Stimulated activated CD4-positive, alpha-beta T cell treated with anti-CD3 and anti-CD28 coated beads, Interleukin-1b, Interleukin-23, amount 100 ng/mL, for 4 hours (primary cell): ENCODE measurements around the gene SRGAP3.

Source experiments
- DNase-seq, 2 donors: peaks; one replicate each; pipeline ENCODE4 v3.0.0-alpha.2; 2020; ENCODE audit warnings: low read depth in 2 of 2

The SRGAP3 gene

GRCh38 chr3:9225268-9225667 is 24.2 kb downstream of the SRGAP3 start:
- no peak for DNase-seq

- no peak for DNase-seq
Measured at GRCh38 chr3:9224490-9224889, 25.0 kb downstream of the SRGAP3 start.

DNA sequence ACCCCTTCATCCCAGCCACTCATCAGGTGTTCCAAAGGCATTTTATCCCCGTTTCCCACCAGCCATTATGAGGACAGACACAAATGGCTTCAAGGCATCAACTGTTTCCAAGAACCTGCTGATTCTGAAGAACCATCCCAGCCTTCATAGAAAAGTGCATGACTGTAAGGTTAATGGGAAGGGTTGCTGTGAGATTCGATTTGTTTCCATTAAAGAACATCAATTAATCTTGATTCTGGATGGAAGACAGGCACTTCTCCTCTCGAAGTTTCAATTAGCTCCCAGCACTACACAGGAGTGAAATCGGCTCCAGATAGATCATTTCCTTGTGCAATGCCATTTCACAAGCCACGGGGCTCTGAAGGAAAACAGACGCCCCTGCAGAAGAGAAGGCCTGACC is 25.8 kb downstream of the SRGAP3 start:
- no peak for DNase-seq

- DNase-seq = no peak
Measured at GRCh38 chr3:9222956-9223639, 26.3 kb downstream of the SRGAP3 start.

DNA sequence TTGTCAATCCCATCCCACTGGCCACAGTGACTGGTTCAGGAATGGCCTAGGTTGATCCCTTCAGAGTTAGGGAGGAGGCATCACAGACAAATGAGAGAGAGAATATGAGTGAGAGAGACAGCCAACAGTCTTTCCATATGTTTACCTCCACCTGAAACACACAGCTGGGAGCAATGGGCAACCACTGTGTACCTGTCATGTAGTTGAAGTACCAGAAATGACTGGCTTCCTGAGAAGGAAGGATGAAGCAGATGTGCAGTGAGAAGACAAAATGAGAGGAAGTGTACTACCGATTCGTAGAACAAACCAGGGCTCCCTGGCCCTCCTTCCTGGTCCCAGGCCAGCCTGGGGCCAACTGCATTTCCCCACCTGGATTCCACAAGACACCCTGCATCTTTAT is 27.4 kb downstream of the SRGAP3 start:
- no peak for DNase-seq

DNA sequence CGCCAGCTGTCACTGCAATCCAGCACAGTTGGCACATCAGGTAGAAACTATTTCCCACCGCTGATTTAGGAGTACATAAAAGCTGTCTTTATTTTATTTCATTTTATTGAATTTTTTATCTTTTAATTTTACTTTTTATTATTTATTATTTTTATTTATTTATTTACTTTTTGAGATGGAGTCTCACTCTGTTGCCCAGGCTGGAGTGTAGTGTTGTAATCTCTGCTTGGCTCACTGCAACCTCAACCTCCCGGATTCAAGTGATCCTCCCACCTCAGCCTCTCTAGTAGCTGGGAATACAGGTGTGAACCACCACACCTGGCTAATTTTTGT is 31.0 kb downstream of the SRGAP3 start:
- DNase-seq = no peak

GRCh38 chr3:9217784-9218513 is 31.5 kb downstream of the SRGAP3 start:
- no peak for DNase-seq

GRCh38 chr3:9216736-9217135 is 32.7 kb downstream of the SRGAP3 start:
- DNase-seq = no peak

GRCh38 chr3:9214599-9214998 is 34.8 kb downstream of the SRGAP3 start:
- DNase-seq = no peak

DNA sequence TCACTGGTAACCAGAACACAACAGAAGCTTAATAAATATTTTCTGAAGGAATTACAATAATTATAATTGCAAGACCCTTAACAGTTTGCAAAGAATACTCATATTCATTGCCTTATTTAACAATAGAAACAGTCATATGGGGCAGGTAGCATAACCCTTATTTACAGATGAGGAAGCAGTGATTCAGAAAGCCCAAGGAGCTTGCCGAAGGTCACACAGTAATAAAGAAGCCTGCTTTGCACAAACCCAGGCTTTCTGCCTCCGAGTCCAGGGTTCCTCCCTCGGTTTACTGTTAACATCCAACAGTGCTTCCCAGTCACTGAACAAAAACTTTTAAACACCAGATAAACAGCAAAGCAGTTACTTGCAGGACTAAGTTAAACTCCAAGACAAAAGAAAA is 35.3 kb downstream of the SRGAP3 start:
- no peak for DNase-seq

DNA sequence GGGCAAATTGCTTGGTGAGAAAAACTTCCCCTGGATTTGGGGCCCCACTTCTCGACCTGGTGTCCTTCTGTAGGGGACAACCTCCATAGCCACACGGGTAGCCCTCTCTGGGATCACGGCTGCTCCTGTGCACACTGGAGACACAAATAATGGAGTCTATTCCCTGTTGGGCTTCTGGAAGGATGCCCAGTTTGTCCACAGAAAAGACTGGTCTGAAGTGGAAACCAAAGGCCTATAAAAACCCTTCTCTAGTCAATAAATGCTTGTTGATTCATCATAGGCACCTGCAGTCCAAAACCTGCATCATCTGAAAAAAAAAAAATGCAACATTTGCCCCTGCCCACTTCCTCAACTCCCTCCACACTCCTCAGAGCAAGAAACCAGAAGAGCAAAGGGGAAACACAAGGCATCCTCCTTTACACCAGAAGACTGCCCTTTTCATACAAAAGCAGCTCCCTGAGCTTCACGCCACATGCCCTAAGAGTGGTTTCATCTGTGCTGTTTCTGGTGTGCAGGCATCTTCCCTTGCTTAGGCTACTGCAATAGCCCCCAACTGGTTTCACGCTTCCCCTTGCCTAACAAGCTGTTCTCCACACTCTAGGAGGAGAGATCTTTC is 36.3 kb downstream of the SRGAP3 start:
- DNase-seq = no peak

DNA sequence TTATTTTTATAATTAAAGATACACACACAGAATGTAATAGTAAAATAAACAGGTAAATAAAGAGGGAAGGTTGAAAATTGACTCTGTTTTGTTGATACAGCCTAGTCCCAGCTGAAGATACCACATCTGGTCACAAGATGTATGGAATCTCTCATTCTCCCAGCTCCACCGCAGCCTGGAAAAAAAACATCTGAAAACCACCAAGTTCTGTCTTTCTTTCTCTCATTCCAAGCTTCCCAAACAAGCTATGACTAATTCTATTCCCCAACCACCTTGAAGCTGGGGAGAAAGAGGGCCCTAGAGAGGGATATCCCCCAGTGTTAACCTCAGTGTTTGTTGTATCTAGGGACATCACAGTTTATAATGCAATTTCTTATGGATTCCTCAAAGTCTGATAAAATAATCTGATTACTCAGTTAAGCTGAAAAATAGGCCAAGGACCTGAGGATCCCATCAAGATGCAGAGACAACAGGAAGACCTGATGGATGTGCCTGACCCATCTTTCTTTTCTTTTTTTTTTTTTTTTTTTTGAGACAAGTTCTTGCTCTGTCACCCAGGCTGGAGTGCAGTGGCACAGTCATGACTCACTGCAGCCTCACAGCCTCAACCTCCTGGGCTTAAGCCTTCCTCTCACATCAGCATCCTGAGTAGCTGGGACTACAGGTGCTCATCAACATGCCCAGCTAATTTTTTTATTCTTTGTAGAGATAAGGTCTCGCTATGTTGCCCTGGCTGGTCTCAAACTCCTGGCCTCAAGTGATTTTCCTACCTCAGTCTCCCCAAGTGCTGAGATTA is 38.1 kb downstream of the SRGAP3 start:
- no peak for DNase-seq

GRCh38 chr3:9209777-9210176 is 39.7 kb downstream of the SRGAP3 start:
- no peak for DNase-seq

GRCh38 chr3:9208605-9209152 is 40.8 kb downstream of the SRGAP3 start:
- no peak for DNase-seq

DNA sequence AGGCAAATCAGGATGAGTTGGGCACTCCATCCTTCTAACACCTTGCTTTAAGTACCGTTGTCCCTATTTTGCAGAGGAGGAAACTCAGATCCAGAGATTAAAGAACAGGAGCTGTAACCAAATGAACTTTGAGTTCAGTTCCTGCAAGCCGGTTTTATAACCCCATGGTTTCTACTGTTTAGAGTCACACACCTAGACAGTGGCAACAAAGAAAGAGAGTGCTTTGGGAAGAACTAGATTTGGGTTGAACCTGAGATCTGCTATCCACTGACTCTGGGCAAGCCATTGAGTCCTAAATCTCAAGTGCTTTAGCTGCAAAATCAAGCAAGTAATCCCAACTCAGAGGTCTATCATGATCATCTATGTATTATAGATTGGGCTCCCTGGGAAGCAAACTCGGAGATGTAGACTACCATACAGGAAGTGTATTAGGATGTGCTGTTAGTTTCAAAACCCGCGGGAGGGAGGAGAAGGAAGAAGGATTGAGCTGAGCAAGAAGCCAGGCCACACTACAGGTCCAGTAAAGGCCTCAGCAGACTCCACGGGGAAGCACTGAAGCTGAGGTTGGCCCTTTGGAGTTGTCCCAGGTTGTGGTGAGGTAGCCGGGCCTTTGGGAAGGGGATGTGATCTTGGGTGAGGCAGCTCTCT is 42.2 kb downstream of the SRGAP3 start:
- no peak for DNase-seq

GRCh38 chr3:9206287-9206686 is 43.2 kb downstream of the SRGAP3 start:
- DNase-seq = no peak

GRCh38 chr3:9205345-9206143 is 43.9 kb downstream of the SRGAP3 start:
- DNase-seq = no peak

GRCh38 chr3:9204253-9204992 is 45.0 kb downstream of the SRGAP3 start:
- no peak for DNase-seq

DNA sequence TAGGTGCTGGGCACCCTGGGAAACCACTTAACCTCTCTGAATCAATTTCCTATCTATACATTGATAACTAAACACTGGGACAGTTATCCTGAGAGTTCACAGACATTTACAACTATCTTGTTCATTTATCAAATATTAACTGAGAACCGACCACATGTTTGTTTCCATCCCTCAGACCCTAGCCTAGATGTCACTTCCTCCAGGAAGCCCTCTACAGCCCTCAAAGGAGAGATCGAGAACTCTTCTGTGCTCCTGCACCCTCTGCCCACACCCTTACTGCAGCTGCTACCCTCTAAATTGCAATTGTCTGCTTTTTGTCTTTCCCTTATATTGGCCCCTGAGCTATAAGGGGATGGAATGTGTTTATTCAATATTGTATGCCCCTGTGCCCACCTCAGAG is 46.1 kb downstream of the SRGAP3 start:
- no peak for DNase-seq

DNA sequence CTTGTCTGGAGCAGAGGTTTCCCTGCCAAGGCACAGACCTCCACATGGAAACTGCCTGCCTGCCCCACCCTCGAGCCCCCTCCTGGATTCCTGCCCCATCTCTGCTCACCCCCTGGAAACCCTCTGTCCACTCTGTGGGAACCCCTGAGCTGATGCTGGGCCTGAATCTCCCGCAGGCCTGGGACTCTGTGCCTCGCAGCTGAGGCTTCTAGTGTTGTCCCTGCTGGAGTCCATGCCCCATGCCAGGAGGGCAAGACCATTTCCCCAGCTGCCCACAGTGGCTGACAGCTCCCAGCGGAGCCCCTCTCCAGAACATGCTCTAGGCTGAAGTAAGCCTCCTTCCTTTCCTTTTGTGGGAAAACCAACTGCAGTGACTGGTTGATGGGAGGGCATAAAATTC is 46.9 kb downstream of the SRGAP3 start:
- DNase-seq = no peak
